Progenitor cell of endocrine pancreas (in vitro differentiated cells): Measurements from ENCODE around the gene NXT2. TPM values are rescaled to one million over a fixed set of nuclear protein-coding genes. Genes with fewer than 3 reads are reported as not detected.

Experiments used
- DNase-seq: peaks from one replicate; pipeline ENCODE4 v3.0.0; 2021; ENCODE audit warnings: low spot score; ENCODE audit not compliant: unreplicated experiment
- H3K27ac Mint-ChIP-seq: 2 replicates; pipeline ENCODE4 v1.8.0; 2021; ENCODE audit warnings: mild to moderate bottlenecking, moderate library complexity, mixed read lengths
- H3K27me3 Mint-ChIP-seq: 2 replicates; pipeline ENCODE4 v1.8.0; 2021; ENCODE audit warnings: mixed read lengths
- H3K36me3 Mint-ChIP-seq: 2 replicates; pipeline ENCODE4 v1.8.0; 2022; ENCODE audit warnings: mixed read lengths; ENCODE audit not compliant: insufficient read depth
- H3K4me1 Mint-ChIP-seq: 2 replicates; pipeline ENCODE4 v1.8.0; 2021; ENCODE audit warnings: low read depth, mixed read lengths
- H3K4me3 Mint-ChIP-seq: 2 replicates; pipeline ENCODE4 v1.8.0; 2021; ENCODE audit warnings: low read depth, mild to moderate bottlenecking, moderate library complexity, mixed read lengths
- H3K9me3 Mint-ChIP-seq: 2 replicates; pipeline ENCODE4 v1.8.0; 2021; ENCODE audit warnings: low read depth, mixed read lengths
- total RNA-seq: library from RNA; stranded (reverse); gene quantifications from 2 replicates; pipeline ENCODE4 v1.2.1, GENCODE V29; 2021
- TF ChIP-seq, protein P1 (sequence below): fragments of 200-600 bp; sonication (generic); IDR thresholded peaks from one replicate; pipeline ENCODE4 v1.5.0; 2021; ENCODE audit warnings: antibody characterized with exemption, mild to moderate bottlenecking; ENCODE audit not compliant: unreplicated experiment

NXT2 gene
- total RNA-seq, 1 donor from 2014 or later: 23.5 TPM

- DNase-seq: no peak
- Mint-ChIP-seq H3K4me3 (no peak overlapping the region), H3K27ac (no peak overlapping the region), H3K27me3 (no peaks in the 10 kb centered on the region), H3K36me3 (no peaks in the 10 kb centered on the region), H3K9me3 (peaks cover 9% of the 10 kb centered on the region), H3K4me1 (peaks cover 7% of the 10 kb centered on the region)
- TF ChIP-seq, protein P1, sequence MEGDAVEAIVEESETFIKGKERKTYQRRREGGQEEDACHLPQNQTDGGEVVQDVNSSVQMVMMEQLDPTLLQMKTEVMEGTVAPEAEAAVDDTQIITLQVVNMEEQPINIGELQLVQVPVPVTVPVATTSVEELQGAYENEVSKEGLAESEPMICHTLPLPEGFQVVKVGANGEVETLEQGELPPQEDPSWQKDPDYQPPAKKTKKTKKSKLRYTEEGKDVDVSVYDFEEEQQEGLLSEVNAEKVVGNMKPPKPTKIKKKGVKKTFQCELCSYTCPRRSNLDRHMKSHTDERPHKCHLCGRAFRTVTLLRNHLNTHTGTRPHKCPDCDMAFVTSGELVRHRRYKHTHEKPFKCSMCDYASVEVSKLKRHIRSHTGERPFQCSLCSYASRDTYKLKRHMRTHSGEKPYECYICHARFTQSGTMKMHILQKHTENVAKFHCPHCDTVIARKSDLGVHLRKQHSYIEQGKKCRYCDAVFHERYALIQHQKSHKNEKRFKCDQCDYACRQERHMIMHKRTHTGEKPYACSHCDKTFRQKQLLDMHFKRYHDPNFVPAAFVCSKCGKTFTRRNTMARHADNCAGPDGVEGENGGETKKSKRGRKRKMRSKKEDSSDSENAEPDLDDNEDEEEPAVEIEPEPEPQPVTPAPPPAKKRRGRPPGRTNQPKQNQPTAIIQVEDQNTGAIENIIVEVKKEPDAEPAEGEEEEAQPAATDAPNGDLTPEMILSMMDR: no peak
Observed at GRCh38 chrX:109508915-109509314, 27.7 kb upstream of the NXT2 start.

DNA sequence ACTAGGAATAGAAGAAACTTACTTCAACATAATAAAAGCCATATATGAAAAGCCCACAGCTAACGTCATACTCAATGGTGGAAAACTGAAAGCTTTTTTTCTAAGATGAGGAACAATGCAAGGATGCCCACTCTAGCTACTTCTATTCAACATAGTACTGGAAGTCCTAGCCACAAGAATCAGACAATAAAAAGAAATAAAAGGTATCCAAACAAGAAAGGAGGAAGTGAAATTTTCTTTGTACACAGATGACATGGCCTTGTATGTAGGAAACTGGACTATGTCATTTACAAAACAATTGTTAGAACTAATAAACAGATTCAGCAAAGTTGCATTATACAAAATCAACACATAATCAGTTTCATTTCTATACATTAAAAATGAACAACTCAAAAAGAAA is 25.5 kb upstream of the NXT2 start:
- H3K4me3 Mint-ChIP-seq: no peak overlapping the region
- H3K9me3 Mint-ChIP-seq: peaks cover 10% of the 10 kb centered on the region
- no peak for DNase-seq

DNA sequence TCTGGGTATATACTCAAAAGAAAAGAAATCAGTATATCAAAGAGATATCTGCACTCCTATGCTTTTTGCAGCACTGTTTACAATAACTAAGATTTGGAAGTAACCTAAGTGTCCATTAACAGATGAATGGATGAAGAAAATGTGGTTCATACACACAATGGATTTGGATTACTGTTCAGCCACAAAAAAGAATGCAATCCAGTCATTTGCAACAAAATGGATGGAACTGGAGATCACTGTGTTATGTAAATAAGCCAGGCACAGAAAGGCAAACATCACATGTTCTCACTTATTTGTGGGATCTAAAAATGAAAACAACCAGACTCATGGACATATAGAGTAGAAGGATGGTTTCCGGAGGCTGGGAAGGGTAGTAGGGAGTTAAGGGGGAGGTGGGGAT is 17.6 kb upstream of the NXT2 start:
- DNase-seq: no peak
- peaks cover 19% of the 10 kb centered on the region for H3K27me3 Mint-ChIP-seq
- no peak overlapping the region for H3K27ac Mint-ChIP-seq
- no peak overlapping the region for H3K4me3 Mint-ChIP-seq
- TF ChIP-seq, protein P1: no peak
- no peaks in the 10 kb centered on the region for H3K36me3 Mint-ChIP-seq
- no peaks in the 10 kb centered on the region for H3K4me1 Mint-ChIP-seq
- H3K9me3 Mint-ChIP-seq: peaks cover 6% of the 10 kb centered on the region

More for the DNA sequence above, 25.5 kb upstream of the NXT2 start:
- Mint-ChIP-seq H3K36me3 (no peaks in the 10 kb centered on the region), H3K27ac (no peak overlapping the region), H3K27me3 (peaks cover 2% of the 10 kb centered on the region), H3K4me1 (peaks cover 7% of the 10 kb centered on the region)
- TF ChIP-seq, protein P1: no peak

- Mint-ChIP-seq H3K4me1 (peaks cover 3% of the 10 kb centered on the region), H3K27me3 (peaks cover 43% of the 10 kb centered on the region), H3K36me3 (no peaks in the 10 kb centered on the region), H3K27ac (no peak overlapping the region), H3K9me3 (peaks cover 3% of the 10 kb centered on the region), H3K4me3 (no peak overlapping the region)
- TF ChIP-seq, protein P1: no peak
- no peak for DNase-seq
Observed at GRCh38 chrX:109533005-109533404, 3.6 kb upstream of the NXT2 start.

- H3K27me3 Mint-ChIP-seq: peaks cover 43% of the 10 kb centered on the region
- no peaks in the 10 kb centered on the region for H3K36me3 Mint-ChIP-seq
- H3K4me3 Mint-ChIP-seq: no peak overlapping the region
- TF ChIP-seq, protein P1: no peak
- H3K4me1 Mint-ChIP-seq: peaks cover 7% of the 10 kb centered on the region
- no peak overlapping the region for H3K27ac Mint-ChIP-seq
- no peak for DNase-seq
- H3K9me3 Mint-ChIP-seq: peaks cover 3% of the 10 kb centered on the region
Observed at GRCh38 chrX:109533631-109534030, 3.0 kb upstream of the NXT2 start.
